ENCODE data around the gene PRSS56.

DNA sequence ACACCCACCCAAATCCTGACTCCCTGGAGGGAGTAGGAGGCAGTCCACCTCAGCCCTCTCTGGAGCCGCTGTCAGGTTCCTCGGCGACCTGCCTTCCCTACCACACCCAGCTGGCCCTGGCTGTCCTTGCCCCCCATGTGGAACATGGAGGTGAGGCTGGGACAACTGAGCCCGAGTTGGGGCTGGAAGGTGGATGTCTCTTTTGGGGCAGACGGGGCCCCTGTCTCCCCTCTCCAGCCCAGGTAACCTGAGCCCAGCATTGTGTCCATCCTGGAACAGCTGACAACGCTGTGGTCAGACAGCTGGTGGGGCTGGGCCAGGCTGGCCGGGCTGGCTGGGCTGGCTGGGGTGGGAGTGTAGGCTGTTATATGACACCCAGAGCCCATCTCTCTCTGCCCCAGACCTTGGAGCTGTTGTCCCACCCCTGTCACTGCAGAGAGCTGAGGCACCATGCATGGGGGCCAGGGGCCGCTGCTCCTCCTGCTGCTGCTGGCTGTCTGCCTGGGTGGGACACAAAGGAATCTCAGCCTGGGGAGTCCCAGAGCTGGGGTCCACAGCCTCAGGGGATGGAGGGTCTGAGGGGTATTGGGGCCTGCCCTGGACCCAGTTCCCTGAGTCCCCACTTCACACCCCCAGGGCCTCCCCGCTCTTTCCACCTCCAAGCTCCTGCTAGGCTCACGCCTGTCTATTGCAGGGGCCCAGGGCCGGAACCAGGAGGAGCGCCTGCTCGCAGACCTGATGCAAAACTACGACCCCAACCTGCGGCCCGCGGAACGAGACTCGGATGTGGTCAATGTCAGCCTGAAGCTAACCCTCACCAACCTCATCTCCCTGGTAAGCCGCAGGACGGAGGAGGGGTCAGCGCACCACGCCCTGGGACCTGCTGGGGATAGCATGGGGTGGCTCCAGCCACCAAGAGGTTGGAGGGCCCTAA is 19.4 kb downstream of the PRSS56 start, which contains the start of gene CHRNG:
- TF ChIP-seq, protein P1, sequence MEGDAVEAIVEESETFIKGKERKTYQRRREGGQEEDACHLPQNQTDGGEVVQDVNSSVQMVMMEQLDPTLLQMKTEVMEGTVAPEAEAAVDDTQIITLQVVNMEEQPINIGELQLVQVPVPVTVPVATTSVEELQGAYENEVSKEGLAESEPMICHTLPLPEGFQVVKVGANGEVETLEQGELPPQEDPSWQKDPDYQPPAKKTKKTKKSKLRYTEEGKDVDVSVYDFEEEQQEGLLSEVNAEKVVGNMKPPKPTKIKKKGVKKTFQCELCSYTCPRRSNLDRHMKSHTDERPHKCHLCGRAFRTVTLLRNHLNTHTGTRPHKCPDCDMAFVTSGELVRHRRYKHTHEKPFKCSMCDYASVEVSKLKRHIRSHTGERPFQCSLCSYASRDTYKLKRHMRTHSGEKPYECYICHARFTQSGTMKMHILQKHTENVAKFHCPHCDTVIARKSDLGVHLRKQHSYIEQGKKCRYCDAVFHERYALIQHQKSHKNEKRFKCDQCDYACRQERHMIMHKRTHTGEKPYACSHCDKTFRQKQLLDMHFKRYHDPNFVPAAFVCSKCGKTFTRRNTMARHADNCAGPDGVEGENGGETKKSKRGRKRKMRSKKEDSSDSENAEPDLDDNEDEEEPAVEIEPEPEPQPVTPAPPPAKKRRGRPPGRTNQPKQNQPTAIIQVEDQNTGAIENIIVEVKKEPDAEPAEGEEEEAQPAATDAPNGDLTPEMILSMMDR (IDR thresholded peaks at IDR 0.05; ENCODE audit: control extremely low read depth in 1 of 3, insufficient read depth in 1 of 3, low read depth in 1 of 3, low read length in 3 of 3) = no peak
- TF ChIP-seq CHD1 (IDR thresholded peaks at IDR 0.05; ENCODE audit: low read depth, low read length) = no peak
- no peak for TF ChIP-seq EP300 (IDR thresholded peaks at IDR 0.05; ENCODE audit: borderline replicate concordance in 1 of 2, low read depth in 2 of 2, low read length in 2 of 2)
- no peak for TF ChIP-seq POLR2A (IDR thresholded peaks at IDR 0.05; ENCODE audit: control extremely low read depth in 1 of 2, low read depth in 2 of 2, low read length in 2 of 2)
- no peak for TF ChIP-seq POU5F1 (IDR thresholded peaks at IDR 0.05; ENCODE audit: low read depth, low read length)
- no peak for TF ChIP-seq SAP30 (IDR thresholded peaks at IDR 0.05; ENCODE audit: insufficient read depth, insufficient replicate concordance, low read length)
- TF ChIP-seq CBX5 (IDR thresholded peaks at IDR 0.05; ENCODE audit: low read depth, low read length) = no peak
- no peak for TF ChIP-seq JUND (IDR thresholded peaks at IDR 0.05; ENCODE audit: low read length)
- no peak for TF ChIP-seq YY1 (IDR thresholded peaks at IDR 0.05; ENCODE audit: low read depth, low read length)

Data from H1 (cell line).